Gastroesophageal sphincter (tissue), 3 donors: ENCODE results near the gene SH3PXD2A.

Experiments used
- CTCF ChIP-seq, 4 experiments: fragments of 200-600 bp in 2 of 4; fragments of 450-650 bp in 2 of 4; sonication (generic) in 1 of 4; IDR thresholded peaks; one replicate each; pipeline ENCODE4 v1.5.1; 2017 to 2019; ENCODE audit warnings: antibody characterized with exemption in 4 of 4, mild to moderate bottlenecking in 2 of 4, moderate library complexity in 2 of 4
- EP300 ChIP-seq: sonication (generic); formaldehyde crosslinking; IDR thresholded peaks from one replicate; pipeline ENCODE4 v1.6.1; 2017; ENCODE audit warnings: antibody characterized with exemption, mild to moderate bottlenecking
- POLR2A ChIP-seq, 2 donors: fragments of 450-650 bp; IDR thresholded peaks; one replicate each; pipeline ENCODE4 v1.6.1; 2017; ENCODE audit warnings: antibody characterized with exemption in 2 of 2, mild to moderate bottlenecking in 2 of 2, moderate library complexity in 1 of 2
- POLR2AphosphoS5 ChIP-seq: sonication (generic); formaldehyde crosslinking; IDR thresholded peaks from one replicate; pipeline ENCODE4 v1.6.1; 2017; ENCODE audit warnings: antibody characterized with exemption

GRCh38 chr10:103707956-103708626 lies 147.3 kb downstream of the SH3PXD2A start:
- TF ChIP-seq CTCF (IDR thresholded peaks at IDR 0.05) (no peak), POLR2AphosphoS5 (no peak), EP300 (no peak), POLR2A (IDR thresholded peaks at IDR 0.05) (no peak)
